HepG2 (cell line): ENCODE measurements around the gene ERLIN1. TPM values are rescaled to one million over a fixed set of nuclear protein-coding genes. Genes with fewer than 3 reads are reported as not detected.
A peak's percentile ranks its signal among the peaks of the same experiment; 100 is the strongest.

Source experiments
- ARNT2 ChIP-seq: sonication (generic); formaldehyde crosslinking; IDR thresholded peaks from 2 replicates; pipeline ENCODE4 v1.8.0; 2022; ENCODE audit warnings: mild to moderate bottlenecking, low read depth, missing genetic modification reagents, moderate library complexity
- CBX1 ChIP-seq: IDR thresholded peaks from one replicate; pipeline ENCODE4 v1.6.1; 2016; ENCODE audit warnings: antibody characterized with exemption, low read depth
- DRAP1 ChIP-seq: IDR thresholded peaks from 2 replicates; pipeline ENCODE4 v1.6.1; 2016; ENCODE audit warnings: missing genetic modification reagents, missing compliant biosample characterization
- FOXJ3 ChIP-seq: sonication (generic); formaldehyde crosslinking; IDR thresholded peaks from 2 replicates; pipeline ENCODE4 v1.4.0; 2020; ENCODE audit warnings: missing genetic modification reagents, mild to moderate bottlenecking, borderline replicate concordance
- GATA4 ChIP-seq: sonication (generic); IDR thresholded peaks from 2 replicates; pipeline ENCODE4 v1.6.1; 2016; ENCODE audit warnings: antibody characterized with exemption, low read depth, borderline replicate concordance
- GPN1 ChIP-seq: sonication (generic); formaldehyde crosslinking; IDR thresholded peaks from 2 replicates; pipeline ENCODE4 v1.5.1; 2020; ENCODE audit warnings: missing genetic modification reagents, borderline replicate concordance
- HBP1 ChIP-seq: IDR thresholded peaks from 2 replicates; pipeline ENCODE4 v1.6.1; 2016; ENCODE audit warnings: low read depth, control low read depth
- HMG20B ChIP-seq: conservative IDR thresholded peaks from 2 replicates; pipeline ENCODE4 v1.6.1; 2016; ENCODE audit warnings: missing genetic modification reagents, missing compliant biosample characterization
- JUN ChIP-seq: sonication (generic); formaldehyde crosslinking; IDR thresholded peaks from 2 replicates; pipeline ENCODE4 v1.4.0; 2020; ENCODE audit warnings: mild to moderate bottlenecking, missing genetic modification reagents
- LCORL ChIP-seq, 2 experiments: fragments of 450-650 bp in 1 of 2; sonication (generic) in 1 of 2; formaldehyde crosslinking in 1 of 2; IDR thresholded peaks; 2 replicates each; pipeline versions ENCODE4 v1.5.0 to v1.6.1; 2017 to 2020; ENCODE audit warnings: antibody characterized with exemption in 1 of 2, missing genetic modification reagents in 1 of 2
- MEIS1 ChIP-seq: sonication (generic); formaldehyde crosslinking; IDR thresholded peaks from 2 replicates; pipeline ENCODE4 v1.9.0; 2021; ENCODE audit warnings: mild to moderate bottlenecking, missing genetic modification reagents, moderate library complexity, borderline replicate concordance
- NFE2L2 ChIP-seq: fragments of 150-350 bp; IDR thresholded peaks from 2 replicates; pipeline ENCODE4 v1.6.1; 2014; ENCODE audit warnings: low read length
- POLR2G ChIP-seq: fragments of 200-400 bp; formaldehyde crosslinking; IDR thresholded peaks from 2 replicates; pipeline ENCODE4 v1.6.1; 2018; ENCODE audit warnings: mild to moderate bottlenecking, low read depth, low read length, moderate library complexity
- PRDM4 ChIP-seq: sonication (generic); formaldehyde crosslinking; IDR thresholded peaks from 2 replicates; pipeline ENCODE4 v1.9.0; 2021; ENCODE audit warnings: missing genetic modification reagents, borderline replicate concordance
- SRF ChIP-seq: IDR thresholded peaks from 2 replicates; pipeline ENCODE4 v1.6.1; 2011; ENCODE audit warnings: mild to moderate bottlenecking, low read depth, low read length, moderate library complexity
- ZFP36L2 ChIP-seq: sonication (generic); formaldehyde crosslinking; IDR thresholded peaks from 2 replicates; pipeline ENCODE4 v1.4.0; 2020; ENCODE audit warnings: missing genetic modification reagents
- ZNF207 ChIP-seq: fragments of 450-650 bp; IDR thresholded peaks from 2 replicates; pipeline ENCODE4 v1.6.1; 2016; ENCODE audit warnings: antibody characterized with exemption, borderline replicate concordance
- ZNF230 ChIP-seq: sonication (generic); formaldehyde crosslinking; IDR thresholded peaks from 2 replicates; pipeline ENCODE4 v1.4.0; 2020; ENCODE audit warnings: mild to moderate bottlenecking, missing genetic modification reagents
- ZNF264 ChIP-seq: sonication (generic); formaldehyde crosslinking; IDR thresholded peaks from 2 replicates; pipeline ENCODE4 v1.4.0; 2020; ENCODE audit warnings: missing genetic modification reagents
- ZNF282 ChIP-seq: fragments of 450-650 bp; IDR thresholded peaks from 2 replicates; pipeline ENCODE4 v1.6.1; 2018; ENCODE audit not compliant: partially characterized antibody
- ZNF350 ChIP-seq: sonication (generic); formaldehyde crosslinking; IDR thresholded peaks from 2 replicates; pipeline ENCODE4 v1.4.0; 2020; ENCODE audit warnings: mild to moderate bottlenecking, low read depth, missing genetic modification reagents, borderline replicate concordance
- ZNF552 ChIP-seq: sonication (generic); formaldehyde crosslinking; IDR thresholded peaks from 2 replicates; pipeline ENCODE4 v1.9.0; 2022; ENCODE audit warnings: missing genetic modification reagents, mild to moderate bottlenecking, borderline replicate concordance
- ZNF674 ChIP-seq: sonication (generic); formaldehyde crosslinking; IDR thresholded peaks from 2 replicates; pipeline ENCODE4 v1.5.0; 2020; ENCODE audit warnings: low read depth, mild to moderate bottlenecking, missing genetic modification reagents
- ZNF777 ChIP-seq: sonication (generic); formaldehyde crosslinking; IDR thresholded peaks from 2 replicates; pipeline ENCODE4 v1.4.0; 2020; ENCODE audit warnings: missing genetic modification reagents
- polyA plus RNA-seq, 8 experiments: library from polyadenylated mRNA; depleted of rRNA in 3 of 8; stranded (reverse) in 7 of 8; unstranded in 1 of 8; fragments of >200 nt; fragmentation: Illumina TruSeq in 4 of 8; extraction: Trizol in 4 of 8; gene quantifications; 2 replicates each; pipeline versions ENCODE4 v1.2.1 to v1.2.3, GENCODE V29; 2011 to 2016; ENCODE audit warnings: low read depth in 4 of 8, missing spikeins in 1 of 8, mixed read lengths in 1 of 8; ENCODE audit not compliant: insufficient read depth in 1 of 8
- total RNA-seq, 5 experiments: library from RNA; depleted of rRNA; stranded (reverse); fragments of >200 nt; fragmentation: Illumina TruSeq; extraction: Trizol; gene quantifications; 2 replicates each; pipeline ENCODE4 v1.2.3, GENCODE V29; 2016; ENCODE audit warnings: low read depth in 1 of 5

ERLIN1 gene
- total and polyA plus RNA-seq, 2 of the 13 experiments (the other 11 are each of a cell fraction or from before 2014, with no cell fraction given): 56.8 to 69.3 TPM

GRCh38 chr10:100185364-100186252 lies at the start of gene ERLIN1 (continued):
- TF ChIP-seq LCORL (IDR thresholded peaks at IDR 0.05) (no peak), LCORL (CRISPR knock-in tag; IDR thresholded peaks at IDR 0.05) (no peak), ZFP36L2 (CRISPR knock-in tag) (no peak), DRAP1 (CRISPR knock-in tag) (peak; percentile 38; the same call in 1 of the 2 replicates), SRF (no peak), ZNF230 (no peak; the same call in 1 of the 2 replicates), HMG20B (CRISPR knock-in tag) (no peak), ZNF282 (no peak), ZNF552 (CRISPR knock-in tag) (no peak), ARNT2 (CRISPR knock-in tag) (peak; percentile 95), CBX1 (no peak), PRDM4 (no peak), JUN (CRISPR knock-in tag) (no peak; the same call in 1 of the 2 replicates), GPN1 (CRISPR knock-in tag) (no peak; the same call in 1 of the 2 replicates), FOXJ3 (CRISPR knock-in tag) (no peak; the same call in 1 of the 2 replicates), NFE2L2 (no peak), POLR2G (peak; percentile 93), ZNF350 (no peak; the same call in 1 of the 2 replicates), ZNF777 (CRISPR knock-in tag) (0 out of 2 replicates have a peak, but pooled peaks have one; percentile 49), ZNF264 (no peak; the same call in 1 of the 2 replicates), ZNF674 (CRISPR knock-in tag) (no peak), ZNF207 (no peak), HBP1 (CRISPR knock-in tag) (no peak), GATA4 (no peak), MEIS1 (CRISPR knock-in tag) (peak; percentile 63; the same call in 1 of the 2 replicates)
